Cardiac fibroblast (primary cell): ENCODE measurements around the gene SLC12A7.
"Not testable (repeated sequence)": the region's sequence is repeated elsewhere in the genome, so short reads cannot be mapped to it uniquely, and the experiment has no call there.

Experiments
- DNase-seq, 2 donors: peaks; one replicate each; pipeline versions ENCODE4 v3.0.0 to v3.0.0-alpha.2; 2010; ENCODE audit warnings: low read depth in 2 of 2
- H3K4me3 ChIP-seq, 2 donors: replicated peaks in 1 of 2; 1 replicate in 1 of 2; 2 replicates in 1 of 2; pipeline ENCODE4 v1.5.1; 2011; ENCODE audit warnings: low read depth in 2 of 2, low read length in 2 of 2, mild to moderate bottlenecking in 2 of 2, moderate library complexity in 1 of 2
- CTCF ChIP-seq: IDR thresholded peaks from one replicate; pipeline ENCODE4 v1.5.1; 2011; ENCODE audit warnings: low read depth, mild to moderate bottlenecking, low read length, inconsistent platforms

The SLC12A7 gene

GRCh38 chr5:1001406-1002270, 110.2 kb downstream of the SLC12A7 start:
- H3K4me3 ChIP-seq, result no peak overlapping the region
- DNase-seq, result no peak
- no peak for TF ChIP-seq CTCF

GRCh38 chr5:1000831-1001230, 111.0 kb downstream of the SLC12A7 start:
- H3K4me3 ChIP-seq, DNase-seq: not testable (repeated sequence)
